ENCODE data around the gene ZNF93.
"Not testable (repeated sequence)": the region's sequence is repeated elsewhere in the genome, so short reads cannot be mapped to it uniquely, and the experiment has no call there.

ZNF93 gene

DNA sequence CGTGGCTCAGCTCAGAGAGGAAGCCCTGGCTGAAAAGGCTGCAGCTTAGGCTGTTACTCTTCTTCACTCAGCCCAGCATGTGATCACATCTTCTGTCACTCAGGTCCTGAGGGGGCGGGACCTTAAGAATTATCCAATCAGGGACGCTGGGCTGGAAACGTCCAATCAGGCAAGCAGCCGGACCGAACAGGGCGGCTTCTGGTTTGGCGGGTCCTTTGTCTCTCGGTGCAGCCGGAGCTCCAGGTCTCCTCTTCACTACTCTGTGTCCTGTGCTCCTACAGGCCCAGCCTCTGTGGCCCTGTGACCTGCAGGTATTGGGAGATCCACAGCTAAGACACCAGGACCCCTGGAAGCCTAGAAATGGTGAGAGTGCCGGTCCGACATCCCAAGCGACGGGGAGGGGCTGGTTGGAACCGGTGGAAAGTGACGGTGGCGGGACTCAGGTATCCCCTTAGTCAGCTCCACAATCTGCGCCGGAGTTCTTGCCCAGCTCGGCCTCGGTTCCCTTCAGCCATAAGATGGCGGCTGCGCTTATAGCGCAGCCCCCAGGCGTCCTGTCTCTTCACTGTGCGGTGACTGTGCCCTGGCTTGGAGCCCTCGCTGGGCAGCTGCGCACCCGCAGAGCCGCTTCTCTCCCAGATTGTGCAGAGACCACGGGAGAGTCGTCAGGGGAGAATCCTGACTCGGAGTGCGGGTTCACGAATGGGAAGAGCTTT is at the start of gene ZNF93:
Gene ZNF93, plus strand, starts transcription at position 218 of the 716 bp plus-strand sequence. Its CDS starts 143 bp downstream, at position 361.
- DNase-seq (ENCODE audit: low spot score) = peak; percentile 67

DNA sequence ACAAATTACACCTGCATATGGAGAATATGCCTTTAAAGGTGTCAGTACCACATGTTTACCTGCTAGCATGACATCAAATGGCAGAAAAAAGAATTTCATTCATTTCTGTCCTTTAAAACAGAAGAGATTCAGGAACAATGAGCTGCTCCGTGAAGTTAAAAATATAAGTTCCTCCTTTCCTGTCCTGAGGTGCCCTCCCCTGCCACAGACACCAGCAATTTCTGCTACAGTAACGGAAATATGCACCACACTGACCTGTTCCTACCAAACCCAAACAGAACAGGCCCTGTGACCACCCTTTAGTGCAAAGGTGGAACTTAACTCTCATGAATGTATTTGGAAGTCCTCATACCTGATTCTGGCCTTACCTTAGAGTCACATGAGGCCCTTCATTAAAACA is 49.0 kb upstream of the ZNF93 start:
- DNase-seq (ENCODE audit: low spot score) = not testable (repeated sequence)

DNA sequence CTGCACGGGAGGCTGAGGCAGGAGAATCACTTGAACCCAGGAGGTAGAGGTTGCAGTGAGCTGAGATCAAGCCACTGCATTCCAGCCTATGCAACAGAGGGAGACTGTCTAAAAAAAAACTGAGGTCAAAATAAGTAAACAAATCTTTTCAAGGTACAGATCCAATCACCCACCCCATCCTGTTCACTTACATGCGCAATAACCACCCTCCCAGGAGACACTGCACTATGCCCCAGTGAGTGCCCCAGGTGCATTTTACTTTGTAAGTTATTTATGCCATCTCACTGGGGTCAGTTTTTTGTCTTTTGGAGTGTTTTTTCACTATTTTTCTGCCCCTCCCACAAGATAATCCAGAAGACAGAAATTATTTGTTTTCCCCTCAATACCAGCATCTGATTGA is 42.0 kb upstream of the ZNF93 start:
- DNase-seq (ENCODE audit: low spot score) = no peak

DNA sequence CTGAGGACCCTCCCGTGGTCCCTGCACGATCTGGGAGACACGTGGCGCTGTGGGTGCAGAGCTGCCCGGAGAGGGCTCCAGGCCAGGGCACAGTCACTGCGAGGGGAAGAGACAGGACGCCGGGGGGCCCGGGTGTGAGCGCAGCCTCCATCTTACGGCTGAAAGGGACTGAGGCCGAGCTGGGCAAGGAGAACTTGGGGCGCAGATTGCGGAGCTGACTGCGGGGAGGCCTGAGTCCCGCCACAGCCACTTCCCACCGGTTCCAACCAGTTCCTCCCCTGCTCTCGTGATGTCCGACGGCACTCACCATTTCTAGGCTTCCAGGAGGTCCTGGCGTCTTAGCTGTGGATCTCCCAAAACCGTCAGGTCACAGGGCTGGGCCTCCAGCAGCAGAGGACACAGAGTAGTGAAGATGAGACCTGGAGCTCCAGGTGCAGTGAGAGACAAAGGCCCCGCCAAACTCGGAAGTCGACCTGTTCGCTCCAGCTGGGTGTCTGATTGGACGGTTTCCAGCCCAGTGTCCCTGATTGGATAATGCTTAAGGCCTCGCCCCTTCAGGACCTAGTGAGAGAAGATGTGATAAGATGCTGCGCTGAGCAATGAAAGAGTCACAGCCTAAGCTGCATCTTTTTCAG is 39.9 kb upstream of the ZNF93 start:
- DNase-seq (ENCODE audit: low spot score) = no peak

DNA sequence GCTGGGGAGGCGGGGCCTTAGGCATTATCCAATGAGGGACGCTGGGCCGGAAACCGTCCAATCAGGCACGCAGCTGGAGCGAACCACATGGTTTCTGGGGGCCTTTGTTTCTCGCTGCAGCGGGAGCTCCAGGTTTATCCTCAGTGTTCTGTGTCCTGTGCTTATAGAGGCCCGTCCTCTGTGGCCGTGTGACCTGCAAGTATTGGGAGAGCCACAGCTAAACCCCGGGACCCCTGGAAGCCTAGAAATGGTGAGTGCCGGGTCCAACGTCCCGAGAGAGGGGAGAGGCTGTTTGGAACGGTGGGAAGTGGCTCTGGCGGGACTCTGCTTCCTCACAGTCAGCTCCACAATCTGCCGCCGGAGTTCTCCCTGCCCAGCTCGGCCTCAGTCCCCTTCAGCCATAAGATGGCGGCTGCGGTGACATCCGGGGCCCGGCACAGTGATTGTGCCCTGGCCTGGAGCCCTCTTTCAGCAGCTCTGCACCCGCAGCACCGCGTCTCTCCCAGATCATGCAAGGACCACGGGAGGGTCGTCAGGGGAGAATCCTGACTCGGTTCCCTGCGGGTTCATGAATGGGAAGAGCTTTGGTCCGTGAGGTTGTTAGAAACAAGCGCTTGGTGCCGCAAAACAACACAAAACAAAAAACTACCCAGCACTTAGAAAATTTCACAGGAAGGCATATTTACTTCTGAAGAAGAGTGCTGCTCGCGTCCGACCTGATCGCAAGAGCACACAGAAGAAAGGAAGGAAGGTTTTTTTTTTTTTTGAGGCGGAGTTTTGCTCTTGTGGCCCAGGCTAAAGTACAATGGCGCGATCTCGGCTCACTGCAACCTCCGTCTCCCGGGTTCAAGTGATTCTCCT is 34.8 kb upstream of the ZNF93 start, which contains the start of gene ZNF253:
Gene ZNF253, plus strand, starts transcription at position 133 of the 861 bp plus-strand sequence. Its CDS starts 115 bp downstream, at position 248.
- peak; percentile 93 for DNase-seq (ENCODE audit: low spot score)

DNA sequence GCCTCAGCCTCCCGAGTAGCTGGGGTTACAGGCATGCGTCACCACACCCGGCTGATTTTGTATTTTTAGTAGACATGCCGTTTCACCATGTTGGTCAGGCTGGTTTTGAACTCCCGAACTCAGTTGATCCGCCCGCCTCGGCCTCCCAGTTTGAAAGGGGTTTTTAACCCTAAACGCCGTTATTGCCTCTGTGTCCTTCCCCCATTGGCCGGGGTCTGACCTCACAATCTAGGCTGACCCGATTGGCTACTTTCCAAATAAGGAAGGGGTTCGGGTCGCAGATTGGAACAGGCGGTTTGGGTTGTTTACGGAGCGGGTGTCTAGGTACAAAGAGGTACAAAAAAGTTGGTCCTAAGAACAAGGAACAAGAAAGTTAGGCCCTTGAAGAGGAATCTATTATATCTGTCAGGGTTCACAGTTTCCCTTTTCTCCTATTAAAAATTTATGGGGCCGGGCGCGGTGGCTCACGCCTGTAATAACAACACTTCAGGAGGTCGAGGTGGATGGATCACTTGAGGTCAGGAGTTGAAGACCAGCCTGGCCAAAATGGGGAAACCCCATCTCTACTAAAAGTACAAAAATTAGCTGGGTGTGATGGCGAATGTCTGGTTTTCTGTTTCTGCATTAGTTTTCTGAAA is 34.0 kb upstream of the ZNF93 start:
- DNase-seq (ENCODE audit: low spot score) = no peak

DNA sequence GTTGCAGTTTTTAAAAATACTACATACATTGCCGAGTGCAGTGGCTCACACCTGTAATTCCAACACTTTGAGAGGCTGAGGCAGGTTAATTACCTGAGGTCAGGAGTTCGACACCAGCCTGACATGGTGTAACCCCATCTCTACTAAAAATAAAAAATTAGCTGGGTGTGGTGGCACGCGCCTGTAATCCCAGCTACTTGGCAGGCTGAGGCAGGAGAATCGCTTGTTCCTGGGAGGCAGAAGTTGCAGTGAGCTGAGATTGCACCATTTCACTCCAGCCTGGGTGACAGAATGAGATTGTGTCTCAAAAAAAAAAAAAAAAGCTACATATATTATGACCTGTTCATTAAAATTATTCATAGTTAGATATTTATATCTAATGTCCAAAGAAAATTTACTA is 30.7 kb upstream of the ZNF93 start:
- not testable (repeated sequence) for DNase-seq (ENCODE audit: low spot score)

DNA sequence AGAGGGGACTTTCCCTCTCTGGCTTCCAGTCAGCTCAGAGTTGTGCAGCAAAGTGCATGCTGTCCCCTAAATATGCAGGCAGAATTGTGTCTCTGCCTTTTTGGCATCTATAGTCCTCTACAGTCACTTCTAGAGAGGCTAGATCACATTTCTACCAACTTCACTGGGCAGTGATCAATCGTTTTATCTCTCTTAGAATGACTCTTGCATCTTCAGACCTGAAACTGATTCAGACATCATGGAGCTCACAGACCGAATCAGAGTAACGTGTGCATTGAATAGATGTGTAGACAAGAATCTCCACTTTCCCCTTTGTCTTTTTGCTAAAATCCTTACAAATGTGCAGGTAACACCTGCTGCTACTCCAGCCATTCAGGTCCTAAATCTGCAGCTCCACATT is 28.8 kb upstream of the ZNF93 start:
- no peak for DNase-seq (ENCODE audit: low spot score)

DNA sequence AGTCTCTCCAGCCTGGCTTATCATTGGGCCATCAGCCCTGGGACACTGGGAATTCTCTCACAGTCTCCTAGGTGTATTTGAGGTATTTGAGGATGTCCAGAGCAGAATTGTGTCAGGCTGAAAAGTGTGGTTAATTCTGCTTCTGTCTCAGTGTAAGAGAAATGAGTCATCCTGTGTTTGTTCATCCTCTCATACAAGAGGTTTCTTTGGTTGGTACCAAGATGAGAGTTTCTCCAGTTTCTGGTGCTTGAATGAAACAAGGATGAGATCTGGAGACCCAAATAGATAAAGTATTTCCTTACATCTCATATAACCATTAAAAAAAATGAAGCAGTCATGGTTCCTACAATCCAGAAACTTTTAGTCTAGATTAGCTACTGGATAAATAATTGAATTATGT is 27.4 kb upstream of the ZNF93 start:
- DNase-seq (ENCODE audit: low spot score) = no peak

DNA sequence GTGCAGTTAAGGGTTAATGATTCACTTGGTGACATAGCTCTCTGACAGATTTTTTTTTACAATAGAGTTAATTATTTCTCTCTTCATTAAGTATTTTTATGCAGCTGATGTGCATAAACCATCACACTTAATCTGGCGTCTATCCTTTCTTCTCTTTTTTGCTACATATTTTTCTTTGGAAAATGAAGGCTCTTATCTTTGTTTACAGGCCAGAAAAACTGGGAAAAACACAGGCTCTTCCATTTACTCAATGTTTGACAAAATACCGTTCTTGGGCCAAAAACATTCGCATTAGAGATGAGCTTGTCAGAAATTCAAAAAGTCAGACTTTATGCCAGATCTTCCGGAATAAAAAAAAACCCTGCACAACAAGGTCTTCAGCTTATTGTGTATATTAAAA is 23.0 kb upstream of the ZNF93 start:
- DNase-seq (ENCODE audit: low spot score) = no peak

DNA sequence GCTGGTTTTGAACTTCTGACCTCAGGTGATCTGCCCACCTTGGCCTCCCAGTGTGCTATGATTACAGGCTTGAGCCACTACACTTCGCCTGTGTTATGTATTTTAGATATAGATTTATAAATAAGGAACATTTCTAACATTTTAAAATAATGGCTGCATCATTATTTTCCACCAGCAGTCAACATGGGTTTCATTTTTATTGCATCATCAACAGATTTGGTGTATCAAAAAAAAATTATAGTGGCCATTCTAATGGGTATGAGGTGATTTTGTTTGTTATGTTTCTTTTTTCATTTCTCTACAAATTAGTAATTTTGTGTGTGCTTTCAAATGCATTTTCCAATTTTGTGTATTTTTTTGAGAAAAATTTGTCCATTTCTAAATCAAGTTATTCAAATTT is 16.2 kb upstream of the ZNF93 start:
- no peak for DNase-seq (ENCODE audit: low spot score)

DNA sequence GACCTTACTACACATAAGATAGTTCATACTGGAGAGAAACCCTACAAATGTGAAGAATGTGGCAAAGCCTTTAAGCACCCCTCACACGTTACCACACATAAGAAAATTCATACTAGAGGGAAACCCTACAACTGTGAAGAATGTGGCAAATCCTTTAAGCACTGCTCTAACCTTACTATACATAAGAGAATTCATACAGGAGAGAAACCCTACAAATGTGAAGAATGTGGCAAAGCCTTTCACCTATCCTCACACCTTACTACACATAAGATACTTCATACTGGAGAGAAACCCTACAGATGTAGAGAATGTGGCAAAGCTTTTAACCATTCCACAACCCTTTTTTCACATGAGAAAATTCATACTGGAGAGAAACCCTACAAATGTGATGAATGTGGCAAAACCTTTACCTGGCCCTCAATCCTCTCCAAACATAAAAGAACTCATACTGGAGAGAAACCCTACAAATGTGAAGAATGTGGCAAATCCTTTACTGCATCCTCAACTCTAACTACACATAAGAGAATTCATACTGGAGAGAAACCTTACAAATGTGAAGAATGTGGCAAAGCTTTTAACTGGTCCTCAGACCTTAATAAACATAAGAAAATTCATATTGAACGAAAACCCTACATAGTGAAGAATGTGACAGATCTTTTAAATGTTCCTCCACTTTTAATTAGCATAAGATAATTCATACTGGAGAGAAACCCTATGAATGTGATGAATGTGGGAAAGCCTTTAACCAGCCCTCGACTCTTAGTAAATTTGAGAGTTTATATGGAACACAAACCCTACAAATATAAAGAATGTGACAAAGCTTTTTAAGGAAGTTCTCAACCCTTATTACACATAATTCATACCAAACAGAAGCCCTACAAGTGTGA is 8.4 kb upstream of the ZNF93 start:
- DNase-seq (ENCODE audit: low spot score) = not testable (repeated sequence)

DNA sequence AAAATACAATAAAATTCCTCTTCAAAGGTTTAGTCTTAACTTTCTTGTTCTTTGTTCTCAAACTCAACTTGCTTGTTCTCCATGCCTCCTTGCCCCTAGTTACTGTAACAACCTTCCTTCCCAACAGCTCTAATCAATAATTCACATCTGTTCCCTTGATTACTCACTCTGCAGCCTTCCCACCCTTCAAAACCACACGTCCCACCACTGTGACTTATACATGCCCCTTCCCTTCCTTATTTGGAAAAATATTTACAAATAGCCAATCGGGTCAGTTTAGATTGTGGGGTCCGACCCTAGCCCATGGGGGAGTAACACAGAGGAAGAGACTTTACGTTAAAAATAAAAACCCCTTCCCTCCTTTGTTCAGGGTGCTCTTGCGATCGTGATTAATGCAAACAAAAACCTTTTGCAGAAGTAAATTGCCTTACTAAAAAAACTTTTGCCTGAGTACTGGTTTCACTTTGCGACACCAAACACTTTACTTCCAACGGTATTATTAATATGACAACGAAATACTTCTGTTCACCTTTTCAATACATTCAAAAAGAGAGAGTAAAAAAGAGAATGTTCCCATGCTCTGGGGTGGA is 512 bp upstream of the ZNF93 start:
- DNase-seq (ENCODE audit: low spot score) = no peak

DNA sequence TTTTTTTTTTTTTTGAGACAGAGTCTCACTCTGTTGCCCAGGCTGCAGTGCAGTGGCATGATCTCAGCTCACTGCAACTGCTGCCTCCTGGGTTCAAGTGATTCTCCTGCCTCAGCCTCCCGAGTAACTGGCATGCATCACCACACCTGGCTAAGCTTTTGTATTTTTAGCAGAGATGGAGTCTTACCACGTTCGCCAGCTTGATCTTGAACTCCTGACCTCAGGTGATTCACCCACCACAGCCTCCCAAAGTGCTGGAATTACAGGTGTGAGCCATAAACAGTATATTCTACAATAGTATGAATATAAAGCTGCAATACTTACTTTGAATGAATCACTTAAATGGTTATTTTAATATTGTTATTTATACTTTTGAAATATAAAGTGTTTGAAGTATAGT is 6.8 kb downstream of the ZNF93 start:
- DNase-seq (ENCODE audit: low spot score) = not testable (repeated sequence)

DNA sequence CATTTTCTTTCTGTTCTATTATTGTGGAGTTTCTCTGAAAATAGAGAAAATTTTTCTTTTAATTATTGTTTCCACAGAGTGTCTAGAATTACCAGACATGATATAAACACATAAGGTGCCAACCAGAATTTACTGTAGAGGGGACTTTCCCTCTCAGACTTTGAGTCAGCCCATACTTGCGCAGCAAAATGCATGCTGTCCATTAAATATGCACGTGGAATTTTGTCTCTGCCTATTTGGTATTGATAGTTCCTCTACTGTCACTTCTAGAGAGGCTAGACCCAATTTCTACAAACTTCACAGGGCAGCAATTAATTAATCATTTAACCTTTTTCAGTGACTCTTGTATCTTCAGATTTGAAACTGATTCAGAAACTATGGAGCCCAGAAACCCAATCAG is 8.9 kb downstream of the ZNF93 start:
- no peak for DNase-seq (ENCODE audit: low spot score)

DNA sequence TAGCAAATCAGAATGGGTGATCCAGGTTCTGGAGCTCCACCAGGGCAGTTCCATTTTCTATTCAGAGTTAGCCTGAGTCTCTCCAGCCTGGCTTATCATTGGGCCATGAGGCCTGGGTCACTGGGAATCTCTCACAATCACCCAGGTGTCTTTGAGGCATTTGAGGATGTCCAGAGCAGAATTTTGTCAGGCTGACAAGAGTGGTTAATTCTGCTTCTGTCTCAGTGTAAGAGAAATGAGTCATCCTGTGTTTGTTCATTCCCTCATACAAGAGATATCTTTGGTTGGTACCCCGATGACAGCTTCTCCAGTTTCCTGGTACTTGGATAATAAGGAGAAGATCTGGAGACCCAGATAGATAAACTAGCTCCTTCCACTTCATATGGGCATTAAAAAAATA is 10.4 kb downstream of the ZNF93 start:
- no peak for DNase-seq (ENCODE audit: low spot score)

DNA sequence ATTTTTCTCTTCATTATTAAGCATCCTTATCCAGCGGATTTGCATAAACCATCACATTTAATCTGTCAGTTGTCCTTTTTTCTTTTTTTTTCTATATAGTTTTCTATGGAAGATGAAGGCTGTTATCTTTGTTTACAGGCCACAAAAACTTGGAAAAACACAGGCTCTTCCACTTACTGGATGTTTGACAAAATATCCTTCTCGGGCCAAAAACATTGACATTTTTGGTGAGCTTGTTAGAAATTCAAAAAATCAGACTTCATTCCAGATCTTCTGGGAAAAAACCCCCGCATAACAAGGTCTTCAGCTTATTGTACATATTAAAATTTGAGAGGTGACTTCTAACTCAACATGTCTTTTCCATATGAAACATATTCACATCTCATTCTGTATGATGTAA is 13.8 kb downstream of the ZNF93 start:
- DNase-seq (ENCODE audit: low spot score) = no peak

DNA sequence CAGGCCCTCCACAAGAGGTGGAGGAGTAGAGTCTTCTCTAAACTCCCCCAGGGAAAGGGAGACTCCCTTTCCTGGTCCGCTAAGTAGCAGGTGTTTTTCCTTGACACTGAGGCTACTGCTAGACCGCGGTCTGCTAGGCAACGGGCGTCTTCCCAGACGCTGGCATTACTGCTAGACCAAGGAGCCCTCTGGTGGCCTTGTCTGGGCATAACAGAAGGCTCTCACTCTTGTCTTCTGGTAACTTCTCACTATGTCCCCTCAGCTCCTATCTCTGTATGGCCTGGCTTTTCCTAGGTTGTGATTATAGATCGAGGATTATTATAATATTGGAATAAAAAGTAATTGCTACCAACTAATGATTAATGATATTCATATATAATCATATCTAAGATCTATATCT is 29.7 kb downstream of the ZNF93 start:
- DNase-seq (ENCODE audit: low spot score) = not testable (repeated sequence)

DNA sequence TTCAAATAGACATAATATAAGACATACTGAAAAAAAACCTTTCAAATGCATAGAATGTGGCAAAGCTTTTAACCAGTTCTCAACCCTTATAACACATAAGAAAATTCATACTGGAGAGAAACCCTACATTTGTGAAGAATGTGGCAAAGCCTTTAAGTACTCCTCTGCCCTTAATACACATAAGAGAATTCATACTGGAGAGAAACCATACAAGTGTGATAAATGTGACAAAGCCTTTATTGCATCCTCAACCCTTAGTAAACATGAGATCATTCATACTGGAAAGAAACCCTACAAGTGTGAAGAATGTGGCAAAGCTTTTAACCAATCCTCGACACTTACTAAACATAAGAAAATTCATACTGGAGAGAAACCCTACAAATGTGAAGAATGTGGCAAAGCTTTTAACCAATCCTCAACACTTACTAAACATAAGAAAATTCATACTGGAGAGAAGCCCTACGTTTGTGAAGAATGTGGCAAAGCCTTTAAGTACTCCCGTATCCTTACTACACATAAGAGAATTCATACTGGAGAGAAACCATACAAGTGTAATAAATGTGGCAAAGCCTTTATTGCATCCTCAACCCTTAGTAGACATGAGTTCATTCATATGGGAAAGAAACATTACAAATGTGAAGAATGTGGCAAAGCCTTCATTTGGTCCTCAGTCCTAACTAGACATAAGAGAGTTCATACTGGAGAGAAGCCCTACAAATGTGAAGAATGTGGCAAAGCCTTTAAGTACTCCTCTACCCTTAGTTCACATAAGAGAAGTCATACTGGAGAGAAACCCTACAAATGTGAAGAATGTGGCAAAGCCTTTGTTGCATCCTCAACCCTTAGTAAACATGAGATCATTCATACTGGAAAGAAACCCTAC is 32.9 kb downstream of the ZNF93 start:
- DNase-seq (ENCODE audit: low spot score) = not testable (repeated sequence)

DNA sequence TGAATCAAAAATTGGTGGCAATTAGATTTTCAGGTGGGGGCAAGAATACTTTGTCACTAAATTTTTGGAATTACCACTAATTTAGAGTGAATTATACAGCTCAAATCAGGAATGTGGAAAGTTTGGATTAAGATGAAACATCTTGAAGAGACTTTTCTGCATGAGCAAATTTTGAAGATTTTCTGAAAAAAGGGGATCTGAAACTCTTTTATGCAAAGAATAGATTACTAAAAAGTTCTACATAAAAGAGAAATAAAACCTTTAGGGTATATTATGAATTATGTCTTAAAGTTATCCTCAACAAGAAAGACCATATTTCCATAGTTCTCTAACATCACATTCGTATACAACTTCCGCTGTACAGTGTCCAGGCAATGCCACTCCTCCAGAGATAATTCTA is 36.7 kb downstream of the ZNF93 start:
- no peak for DNase-seq (ENCODE audit: low spot score)

All from SW480 (cell line).